MM.1S (cell line): ENCODE measurements around the gene PTH1R.

Source experiments
- DNase-seq: peaks from one replicate; pipeline ENCODE4 v3.0.0-alpha.2; 2015
- H2AFZ ChIP-seq: fragments of 300-600 bp; sonication (generic); 2 replicates; pipeline ENCODE4 v1.6.0; 2016; ENCODE audit warnings: antibody characterized with exemption, low read length
- H3F3A ChIP-seq: fragments of 300-600 bp; sonication (generic); 2 replicates; pipeline ENCODE4 v1.6.1; 2016; ENCODE audit warnings: mild to moderate bottlenecking, antibody characterized with exemption, low read length, moderate library complexity, mixed read lengths; ENCODE audit not compliant: insufficient read depth
- H3K27ac ChIP-seq: fragments of 300-600 bp; sonication (generic); 2 replicates; pipeline ENCODE4 v1.5.1; 2016; ENCODE audit warnings: mild to moderate bottlenecking, low read length
- H3K27me3 ChIP-seq: fragments of 300-600 bp; sonication (generic); replicated peaks from 2 replicates; pipeline ENCODE4 v1.6.0; 2016; ENCODE audit warnings: low read length; ENCODE audit not compliant: insufficient read depth
- H3K36me3 ChIP-seq: fragments of 300-600 bp; sonication (generic); replicated peaks from 2 replicates; pipeline ENCODE4 v1.6.1; 2016; ENCODE audit warnings: mild to moderate bottlenecking, low read length, mixed read lengths; ENCODE audit not compliant: insufficient read depth
- H3K4me1 ChIP-seq: fragments of 300-600 bp; sonication (generic); 2 replicates; pipeline ENCODE4 v1.6.1; 2016; ENCODE audit warnings: low read length, mixed read lengths
- H3K4me2 ChIP-seq: fragments of 300-600 bp; sonication (generic); 2 replicates; pipeline ENCODE4 v1.6.0; 2016; ENCODE audit warnings: low read depth, low read length
- H3K4me3 ChIP-seq: fragments of 300-600 bp; sonication (generic); 2 replicates; pipeline ENCODE4 v1.5.1; 2016; ENCODE audit warnings: low read length, mixed read lengths
- H3K79me2 ChIP-seq: fragments of 300-600 bp; sonication (generic); 2 replicates; pipeline ENCODE4 v1.6.1; 2016; ENCODE audit warnings: mixed run types, low read length, mixed read lengths
- H3K9ac ChIP-seq: fragments of 300-600 bp; sonication (generic); 2 replicates; pipeline ENCODE4 v1.6.1; 2016; ENCODE audit warnings: low read length, mixed read lengths
- H3K9me2 ChIP-seq: fragments of 300-600 bp; sonication (generic); replicated peaks from 2 replicates; pipeline ENCODE4 v1.6.1; 2016; ENCODE audit warnings: mild to moderate bottlenecking, low read length, mixed read lengths; ENCODE audit not compliant: insufficient read depth
- H3K9me3 ChIP-seq: fragments of 300-600 bp; sonication (generic); replicated peaks from 2 replicates; pipeline ENCODE4 v1.6.1; 2016; ENCODE audit warnings: mild to moderate bottlenecking, low read length, mixed read lengths; ENCODE audit not compliant: insufficient read depth
- H4K20me1 ChIP-seq: fragments of 300-600 bp; sonication (generic); 2 replicates; pipeline ENCODE4 v1.6.1; 2016; ENCODE audit warnings: mild to moderate bottlenecking, low read length, moderate library complexity, mixed read lengths; ENCODE audit not compliant: insufficient read depth
- EZH2 ChIP-seq: fragments of 300-600 bp; sonication (generic); optimal IDR thresholded peaks from 2 replicates; pipeline ENCODE3; 2017; ENCODE audit warnings: low read depth, mild to moderate bottlenecking, antibody characterized with exemption, low read length, mixed read lengths
- EZH2phosphoT487 ChIP-seq: fragments of 300-600 bp; sonication (generic); IDR thresholded peaks from 2 replicates; pipeline ENCODE4 v1.6.1; 2018; ENCODE audit warnings: antibody characterized with exemption, low read length
- TF ChIP-seq, protein P1 (sequence below): fragments of 300-600 bp; sonication (generic); IDR thresholded peaks from 2 replicates; pipeline ENCODE4 v1.5.1; 2016; ENCODE audit warnings: antibody characterized with exemption, low read length, mixed read lengths

The PTH1R gene

DNA sequence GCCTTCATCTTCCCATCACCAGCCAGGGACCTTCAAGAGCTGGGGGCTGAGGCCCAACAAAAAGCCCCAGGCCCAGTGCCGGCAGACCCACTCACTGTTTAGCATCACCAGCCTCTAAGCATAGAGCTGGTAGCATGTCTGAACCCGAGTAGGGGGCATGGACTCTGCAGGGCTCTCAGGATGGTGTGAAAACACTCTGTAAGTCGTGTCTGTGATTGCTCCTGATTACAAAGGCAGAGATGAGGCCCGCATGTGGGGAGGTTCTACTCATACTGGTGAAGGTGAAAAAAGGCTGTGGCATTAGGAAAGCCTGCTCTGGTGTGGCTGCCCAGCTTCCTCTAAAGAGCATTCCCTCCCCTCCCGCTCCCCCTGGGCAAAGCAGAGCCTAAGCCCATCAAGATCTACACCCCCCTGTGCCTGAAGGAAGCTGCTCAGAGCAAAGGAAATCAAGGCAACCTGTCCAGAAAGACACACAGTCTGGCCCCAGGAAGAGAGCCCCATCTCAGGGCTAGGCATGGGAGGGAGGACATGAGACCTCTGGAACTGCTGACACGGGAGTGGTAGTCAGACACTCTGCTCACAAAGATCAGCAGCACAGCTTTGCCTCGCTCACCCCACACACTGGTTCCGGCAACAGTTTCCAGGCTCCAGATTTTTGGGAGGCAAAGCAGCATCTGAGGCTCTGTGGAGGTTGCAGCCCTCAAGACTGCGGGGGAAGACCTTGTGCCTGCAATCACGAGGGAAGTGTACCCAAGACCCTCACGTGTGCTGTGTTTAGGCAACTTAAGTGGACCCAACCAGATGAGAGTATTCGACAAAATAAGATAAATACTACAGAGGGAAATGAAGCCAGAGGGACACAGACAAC lies 62.3 kb downstream of the PTH1R start:
- Histone ChIP-seq H3K4me2 (no peak overlapping the region), H3K4me1 (no peaks in the 10 kb centered on the region), H3K36me3 (no peaks in the 10 kb centered on the region), H3F3A (no peaks in the 10 kb centered on the region), H3K4me3 (no peak overlapping the region), H3K79me2 (peaks cover 96% of the 10 kb centered on the region), H3K27ac (no peak overlapping the region), H2AFZ (no peak overlapping the region), H3K9me3 (no peaks in the 10 kb centered on the region), H3K27me3 (no peaks in the 10 kb centered on the region), H4K20me1 (peaks cover 50% of the 10 kb centered on the region), H3K9ac (no peak overlapping the region), H3K9me2 (no peaks in the 10 kb centered on the region)
- no peak for DNase-seq
- TF ChIP-seq EZH2phosphoT487 (no peak), EZH2 (no peak)
- TF ChIP-seq, protein P1, sequence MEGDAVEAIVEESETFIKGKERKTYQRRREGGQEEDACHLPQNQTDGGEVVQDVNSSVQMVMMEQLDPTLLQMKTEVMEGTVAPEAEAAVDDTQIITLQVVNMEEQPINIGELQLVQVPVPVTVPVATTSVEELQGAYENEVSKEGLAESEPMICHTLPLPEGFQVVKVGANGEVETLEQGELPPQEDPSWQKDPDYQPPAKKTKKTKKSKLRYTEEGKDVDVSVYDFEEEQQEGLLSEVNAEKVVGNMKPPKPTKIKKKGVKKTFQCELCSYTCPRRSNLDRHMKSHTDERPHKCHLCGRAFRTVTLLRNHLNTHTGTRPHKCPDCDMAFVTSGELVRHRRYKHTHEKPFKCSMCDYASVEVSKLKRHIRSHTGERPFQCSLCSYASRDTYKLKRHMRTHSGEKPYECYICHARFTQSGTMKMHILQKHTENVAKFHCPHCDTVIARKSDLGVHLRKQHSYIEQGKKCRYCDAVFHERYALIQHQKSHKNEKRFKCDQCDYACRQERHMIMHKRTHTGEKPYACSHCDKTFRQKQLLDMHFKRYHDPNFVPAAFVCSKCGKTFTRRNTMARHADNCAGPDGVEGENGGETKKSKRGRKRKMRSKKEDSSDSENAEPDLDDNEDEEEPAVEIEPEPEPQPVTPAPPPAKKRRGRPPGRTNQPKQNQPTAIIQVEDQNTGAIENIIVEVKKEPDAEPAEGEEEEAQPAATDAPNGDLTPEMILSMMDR: no peak

DNA sequence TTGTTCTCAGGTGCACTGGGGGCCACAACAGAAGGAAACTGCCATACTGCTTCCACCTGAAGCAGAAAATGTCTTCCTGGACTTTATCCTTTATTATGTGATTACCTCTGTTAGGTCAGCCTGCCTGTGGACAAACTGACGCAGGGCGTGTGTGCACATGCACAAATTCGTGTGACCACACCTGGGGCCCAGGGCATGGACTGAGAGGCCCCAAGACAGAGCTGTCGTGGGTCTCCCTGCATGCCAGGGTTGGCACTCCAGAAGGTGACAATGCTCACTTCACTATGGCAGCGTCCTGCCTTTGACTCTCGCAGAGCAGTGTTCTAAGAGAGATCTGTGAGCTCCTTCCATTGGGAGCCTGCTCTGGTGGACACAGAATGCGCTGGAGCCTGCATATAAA lies 64.6 kb downstream of the PTH1R start:
- peaks cover 96% of the 10 kb centered on the region for H3K79me2 ChIP-seq
- no peaks in the 10 kb centered on the region for H3K27me3 ChIP-seq
- H3K4me1 ChIP-seq: no peaks in the 10 kb centered on the region
- H3K9me2 ChIP-seq: no peaks in the 10 kb centered on the region
- H4K20me1 ChIP-seq: peaks cover 66% of the 10 kb centered on the region
- H3F3A ChIP-seq: no peaks in the 10 kb centered on the region
- H3K4me3 ChIP-seq: no peak overlapping the region
- H3K9ac ChIP-seq: no peak overlapping the region
- H3K27ac ChIP-seq: no peak overlapping the region
- no peaks in the 10 kb centered on the region for H3K9me3 ChIP-seq
- no peak overlapping the region for H2AFZ ChIP-seq
- no peak overlapping the region for H3K4me2 ChIP-seq
- TF ChIP-seq, protein P1: no peak
- no peak for TF ChIP-seq EZH2
- TF ChIP-seq EZH2phosphoT487: no peak
- no peak for DNase-seq
- H3K36me3 ChIP-seq: no peaks in the 10 kb centered on the region

DNA sequence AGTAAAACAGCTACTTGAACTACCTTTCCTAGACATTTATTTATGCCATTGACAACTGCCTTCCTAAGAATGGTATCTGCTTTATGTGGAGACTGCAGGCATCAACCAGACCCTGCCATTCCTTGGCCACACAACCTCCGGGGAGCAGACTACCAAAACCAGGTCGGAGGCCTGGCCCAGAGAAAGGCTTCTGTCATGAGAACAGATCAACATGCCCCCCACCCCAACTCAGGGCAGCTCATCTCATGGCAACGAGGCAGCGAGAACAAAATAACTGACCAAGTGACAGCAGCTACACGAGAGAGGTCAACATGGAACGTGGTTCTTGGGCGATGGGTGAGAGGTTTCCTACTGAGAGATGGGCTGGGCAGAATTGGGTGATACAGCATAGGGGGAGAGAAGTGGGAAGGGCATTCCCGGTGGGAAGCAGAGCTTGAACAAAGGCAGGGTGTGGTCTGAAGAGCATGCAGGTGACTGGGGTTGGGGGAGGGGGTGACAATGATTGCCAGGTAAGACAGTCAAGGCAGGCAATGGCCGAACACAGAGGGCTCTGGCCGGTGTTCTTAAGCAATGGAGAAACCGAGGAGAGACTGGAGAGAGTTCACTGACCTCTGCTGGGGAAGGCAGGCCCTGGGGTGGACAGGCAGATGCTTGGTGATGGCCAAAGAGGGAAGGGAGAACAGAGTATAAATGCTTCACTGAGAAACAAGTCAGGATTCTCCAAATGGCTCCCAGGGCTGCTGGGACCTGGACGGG lies 65.1 kb downstream of the PTH1R start:
- H4K20me1 ChIP-seq: peaks cover 70% of the 10 kb centered on the region
- H3K9me3 ChIP-seq: no peaks in the 10 kb centered on the region
- no peak for DNase-seq
- TF ChIP-seq EZH2 (no peak), EZH2phosphoT487 (no peak)
- TF ChIP-seq, protein P1: no peak
- H2AFZ ChIP-seq: no peak overlapping the region
- H3K9me2 ChIP-seq: no peaks in the 10 kb centered on the region
- no peaks in the 10 kb centered on the region for H3K27me3 ChIP-seq
- no peak overlapping the region for H3K27ac ChIP-seq
- no peak overlapping the region for H3K9ac ChIP-seq
- no peaks in the 10 kb centered on the region for H3K4me1 ChIP-seq
- H3K36me3 ChIP-seq: no peaks in the 10 kb centered on the region
- H3K4me2 ChIP-seq: no peak overlapping the region
- H3K79me2 ChIP-seq: peaks cover 96% of the 10 kb centered on the region
- H3F3A ChIP-seq: no peaks in the 10 kb centered on the region
- no peak overlapping the region for H3K4me3 ChIP-seq
